Measurements from ENCODE around the gene CDH23. TPM values are rescaled to one million over a fixed set of nuclear protein-coding genes. Genes with fewer than 3 reads are reported as not detected.

Gene CDH23
- total and polyA plus RNA-seq, 10 of the 15 experiments (the other 5 are each of a cell fraction or from before 2014, with no cell fraction given): 0.09 to 0.40 (median 0.15) TPM; not detected in 1

DNA sequence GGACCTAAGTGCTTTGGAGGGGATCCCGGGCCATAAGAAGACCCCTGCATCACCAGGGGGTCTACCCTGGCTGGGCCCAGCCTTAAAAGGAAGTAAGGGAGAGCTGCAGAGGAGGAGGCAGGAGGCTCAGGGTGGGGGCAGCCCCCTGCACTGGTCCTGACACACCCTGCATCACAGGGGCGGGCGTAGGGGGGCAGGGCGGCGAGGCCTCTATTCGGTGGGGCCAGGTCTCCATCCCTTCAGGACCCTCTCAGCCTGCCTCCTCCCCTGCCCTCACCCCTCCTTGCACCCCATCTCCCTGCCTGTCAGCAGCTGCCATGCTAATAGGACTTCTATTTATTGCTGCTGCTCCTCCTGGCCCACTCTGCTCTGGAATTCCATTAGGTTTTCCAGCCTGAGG is 221.5 kb downstream of the CDH23 start (continued):
- TF ChIP-seq SMAD1 (IDR thresholded peaks at IDR 0.05; ENCODE audit: low read depth, partially characterized antibody) (no peak), SIX5 (IDR thresholded peaks at IDR 0.05; ENCODE audit: low read depth, low read length, severe bottlenecking) (no peak), MEF2B (IDR thresholded peaks at IDR 0.05; ENCODE audit: partially characterized antibody, poor library complexity, severe bottlenecking) (no peak), MEF2A (IDR thresholded peaks at IDR 0.05; ENCODE audit: insufficient read depth, low read depth, low read length) (no peak), SUPT20H (IDR thresholded peaks at IDR 0.05; ENCODE audit: borderline replicate concordance, control insufficient read depth, low read depth, low read length) (no peak)

DNA sequence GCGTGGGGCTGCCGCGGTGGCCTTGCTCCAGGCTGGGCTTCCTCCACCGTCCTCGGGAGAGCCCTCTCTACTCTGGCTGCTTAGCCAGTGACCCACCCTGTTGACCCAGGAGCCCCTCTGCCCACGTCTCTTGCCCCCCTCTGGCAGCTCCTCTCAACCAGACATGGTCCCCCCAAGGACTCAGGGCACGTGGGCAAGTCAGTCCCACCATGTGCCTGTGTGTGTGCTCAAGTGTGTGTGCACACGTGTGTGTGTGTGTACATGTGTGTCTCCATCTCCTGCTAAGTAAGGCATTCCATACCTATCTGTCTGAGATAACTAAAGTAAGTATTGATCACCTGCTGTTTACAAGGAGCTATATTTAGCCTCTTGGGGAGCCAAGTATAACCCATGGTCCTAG is 221.9 kb downstream of the CDH23 start:
- FAIRE-seq (no peak), ATAC-seq (no peak), DNase-seq (ENCODE audit: low read depth, low spot score) (no peak)
- no peak overlapping the region for H2AFZ ChIP-seq (ENCODE audit: control insufficient read depth, low read depth, low read length)
- H3K27ac ChIP-seq (ENCODE audit: control insufficient read depth, insufficient read depth): no peak overlapping the region
- H3K4me3 ChIP-seq: no peak overlapping the region
- RAD21 ChIA-PET (ENCODE audit: unreplicated experiment): interaction anchor here (1.2 kb wide), 1 partner anchor 90 kb away, joined by 5 read pairs; no protein-coding TSS in a partner anchor
- in situ Hi-C loops (cut with MboI) (no loop called here), intact Hi-C loops (cut with micrococcal nuclease; ENCODE audit: unreplicated experiment) (no loop called here)
- 33% methylated on average over 8 of the region's 8 CpGs for WGBS (ENCODE audit: insufficient coverage, insufficient replicate concordance, low lambda C conversion rate, missing lambda C conversion rate)
- H3K4me1 ChIP-seq (ENCODE audit: control insufficient read depth, insufficient read depth, low read length): peaks cover 12% of the 10 kb centered on the region
- H3K79me2 ChIP-seq (ENCODE audit: control insufficient read depth, insufficient read depth, low read length): no peaks in the 10 kb centered on the region
- CTCF ChIA-PET: interaction anchor here (1.4 to 1.9 kb wide), 3 partner anchors 8 to 89 kb away, joined by 5 to 10 read pairs (median 5); no protein-coding TSS in a partner anchor
- no peaks in the 10 kb centered on the region; a peak in 1 of 4 replicates for H3K27me3 ChIP-seq (replicated peaks in 1 of 2; ENCODE audit: control insufficient read depth in 2 of 2, insufficient read depth in 2 of 2, low read length in 1 of 2)
- no peak overlapping the region for H3K9ac ChIP-seq (ENCODE audit: control insufficient read depth, insufficient read depth, low read length)
- H4K20me1 ChIP-seq (ENCODE audit: control insufficient read depth, insufficient read depth): no peaks in the 10 kb centered on the region
- no peak for TF ChIP-seq NR2C1 (IDR thresholded peaks at IDR 0.05)
- TF ChIP-seq IRF4 (IDR thresholded peaks at IDR 0.05; ENCODE audit: low read depth, low read length): no peak
- TF ChIP-seq ZSCAN29 (IDR thresholded peaks at IDR 0.05): no peak
- TF ChIP-seq ATF3 (IDR thresholded peaks at IDR 0.05; ENCODE audit: borderline replicate concordance, extremely low read depth, low read depth, low read length): no peak
- no peaks in the 10 kb centered on the region for H3K36me3 ChIP-seq (ENCODE audit: control insufficient read depth in 2 of 2, insufficient read depth in 2 of 2, low read length in 1 of 2)
- BruUV-seq (replicated peaks): no TSS peak
- SMC1A ChIA-PET (ENCODE audit: uncharacterized antibody, unreplicated experiment): interaction anchor here (0.7 kb wide), 1 partner anchor 74 kb away, joined by 4 read pairs; no protein-coding TSS in a partner anchor
- H3K4me2 ChIP-seq (ENCODE audit: control insufficient read depth, insufficient read depth): no peak overlapping the region
- no peaks in the 10 kb centered on the region for H3K9me3 ChIP-seq (replicated peaks; ENCODE audit: control insufficient read depth, insufficient read depth, low read length)
- POLR2A ChIA-PET: no interaction called here

Data from GM12878 (cell line).